ENCODE measurements around the gene HSD17B3.

DNA sequence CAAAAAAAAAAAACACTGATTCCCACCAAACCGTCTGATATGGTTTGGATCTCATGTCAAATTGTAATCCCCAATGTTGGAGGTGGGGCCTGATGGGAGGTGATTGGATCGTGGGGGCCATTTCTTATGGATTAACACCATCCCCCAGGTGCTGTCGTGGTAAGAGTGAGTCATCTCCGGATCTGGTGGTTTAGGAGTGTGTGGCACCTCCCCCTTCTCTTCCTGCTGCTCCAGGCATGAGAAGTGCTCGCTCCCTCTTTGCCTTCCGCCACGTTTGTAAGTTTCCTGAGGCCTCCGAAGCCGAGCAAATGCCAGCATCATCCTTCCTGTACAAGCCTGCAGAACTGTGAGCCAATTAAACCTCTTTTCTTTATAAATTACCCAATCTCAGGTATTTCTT is 45.2 kb downstream of the HSD17B3 start:
- TF ChIP-seq POLR2AphosphoS5 (IDR thresholded peaks at IDR 0.05): no peak
- TF ChIP-seq, protein P1, sequence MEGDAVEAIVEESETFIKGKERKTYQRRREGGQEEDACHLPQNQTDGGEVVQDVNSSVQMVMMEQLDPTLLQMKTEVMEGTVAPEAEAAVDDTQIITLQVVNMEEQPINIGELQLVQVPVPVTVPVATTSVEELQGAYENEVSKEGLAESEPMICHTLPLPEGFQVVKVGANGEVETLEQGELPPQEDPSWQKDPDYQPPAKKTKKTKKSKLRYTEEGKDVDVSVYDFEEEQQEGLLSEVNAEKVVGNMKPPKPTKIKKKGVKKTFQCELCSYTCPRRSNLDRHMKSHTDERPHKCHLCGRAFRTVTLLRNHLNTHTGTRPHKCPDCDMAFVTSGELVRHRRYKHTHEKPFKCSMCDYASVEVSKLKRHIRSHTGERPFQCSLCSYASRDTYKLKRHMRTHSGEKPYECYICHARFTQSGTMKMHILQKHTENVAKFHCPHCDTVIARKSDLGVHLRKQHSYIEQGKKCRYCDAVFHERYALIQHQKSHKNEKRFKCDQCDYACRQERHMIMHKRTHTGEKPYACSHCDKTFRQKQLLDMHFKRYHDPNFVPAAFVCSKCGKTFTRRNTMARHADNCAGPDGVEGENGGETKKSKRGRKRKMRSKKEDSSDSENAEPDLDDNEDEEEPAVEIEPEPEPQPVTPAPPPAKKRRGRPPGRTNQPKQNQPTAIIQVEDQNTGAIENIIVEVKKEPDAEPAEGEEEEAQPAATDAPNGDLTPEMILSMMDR (IDR thresholded peaks at IDR 0.05): no peak
- no peak for TF ChIP-seq POLR2A (IDR thresholded peaks at IDR 0.05)

Measured in sigmoid colon (tissue), 4 donors.